H1 (cell line): ENCODE results near the gene ADAMTS9. TPM values are rescaled to one million over a fixed set of nuclear protein-coding genes. Genes with fewer than 3 reads are reported as not detected.

Source experiments
- CTCF ChIA-PET: fragments of 300-600 bp; sonication (Branson Sonifier 250); formaldehyde crosslinking; loops from one replicate; lab custom pipeline; 2021; ENCODE audit not compliant: partially characterized antibody; lab: Charles Lee
- POLR2A ChIA-PET: fragments of 300-600 bp; sonication (Branson Sonifier 250); formaldehyde crosslinking; loops from one replicate; lab custom pipeline; 2021; ENCODE audit warnings: inconsistent platforms; ENCODE audit not compliant: partially characterized antibody; lab: Charles Lee
- DNase-seq, 2 experiments: peaks; one replicate each; pipeline versions ENCODE4 v3.0.0 to v3.0.0-alpha.2; 2010 to 2022; ENCODE audit warnings: low spot score in 2 of 2, low read depth in 1 of 2, mixed read lengths in 1 of 2
- FAIRE-seq: peaks from 2 replicates; lab custom pipeline; 2011; peaks lifted over from hg19 to GRCh38; lab: Jason Lieb, UNC
- H2AFZ ChIP-seq: 2 replicates; pipeline ENCODE4 v1.8.1; 2012; ENCODE audit warnings: low read length, inconsistent platforms
- H2AK5ac ChIP-seq: 2 replicates; pipeline ENCODE4 v1.6.1; 2013; ENCODE audit warnings: low read depth, low read length
- H2BK120ac ChIP-seq: replicated peaks from 2 replicates; pipeline ENCODE3; 2013; ENCODE audit warnings: low read depth, low read length, inconsistent platforms
- H2BK12ac ChIP-seq: 2 replicates; pipeline ENCODE4 v1.6.1; 2013; ENCODE audit warnings: low read depth, low read length
- H2BK15ac ChIP-seq: 2 replicates; pipeline ENCODE4 v1.6.1; 2013; ENCODE audit warnings: low read length
- H2BK20ac ChIP-seq: 2 replicates; pipeline ENCODE4 v1.6.1; 2013; ENCODE audit warnings: low read length
- H2BK5ac ChIP-seq: 2 replicates; pipeline ENCODE4 v1.6.1; 2013; ENCODE audit warnings: low read depth, low read length
- H3K14ac ChIP-seq: 2 replicates; pipeline ENCODE4 v1.6.1; 2013; ENCODE audit warnings: inconsistent platforms; ENCODE audit not compliant: insufficient read length
- H3K18ac ChIP-seq: 2 replicates; pipeline ENCODE4 v1.6.1; 2013; ENCODE audit warnings: low read length; ENCODE audit errors: extremely low read depth
- H3K23ac ChIP-seq: 2 replicates; pipeline ENCODE4 v1.6.1; 2013; ENCODE audit warnings: inconsistent platforms; ENCODE audit not compliant: insufficient read length
- H3K23me2 ChIP-seq: 2 replicates; pipeline ENCODE4 v1.6.1; 2013; ENCODE audit warnings: low read depth, low read length
- H3K27ac ChIP-seq: 2 replicates; pipeline ENCODE4 v1.6.1; 2011; ENCODE audit warnings: low read depth, low read length, inconsistent platforms
- H3K27me3 ChIP-seq, 4 experiments: replicated peaks in 1 of 4; 1 replicate in 1 of 4; 2 replicates in 3 of 4; pipeline versions ENCODE4 v1.6.1 to v1.8.1; 2011 to 2013; ENCODE audit warnings: low read length in 3 of 4, mild to moderate bottlenecking in 3 of 4, inconsistent platforms in 2 of 4, mixed read lengths in 2 of 4, moderate library complexity in 1 of 4; ENCODE audit not compliant: control insufficient read depth in 3 of 4, insufficient read depth in 3 of 4; ENCODE audit errors: extremely low read depth in 1 of 4
- H3K36me3 ChIP-seq, 4 experiments: 2 replicates each; pipeline versions ENCODE4 v1.6.1 to v1.8.1; 2011 to 2013; ENCODE audit warnings: mild to moderate bottlenecking in 4 of 4, low read length in 3 of 4, moderate library complexity in 2 of 4, control low read depth in 1 of 4, inconsistent platforms in 1 of 4; ENCODE audit not compliant: insufficient read depth in 4 of 4, control insufficient read depth in 2 of 4
- H3K4ac ChIP-seq: replicated peaks from 2 replicates; pipeline ENCODE3; 2013; ENCODE audit warnings: low read length, low read depth, mixed read lengths, inconsistent platforms; ENCODE audit not compliant: insufficient read length
- H3K4me1 ChIP-seq, 4 experiments: replicated peaks in 1 of 4; 1 replicate in 1 of 4; 2 replicates in 3 of 4; pipeline versions ENCODE4 v1.6.1 to v1.8.1; 2011 to 2013; ENCODE audit warnings: low read length in 3 of 4, inconsistent platforms in 2 of 4, mixed read lengths in 1 of 4; ENCODE audit not compliant: insufficient read depth in 4 of 4, control insufficient read depth in 3 of 4
- H3K4me2 ChIP-seq, 2 experiments: 2 replicates each; pipeline versions ENCODE4 v1.6.1 to v1.8.1; 2011 to 2013; ENCODE audit warnings: low read depth in 2 of 2, low read length in 2 of 2, control low read depth in 1 of 2, inconsistent platforms in 1 of 2, mild to moderate bottlenecking in 1 of 2; ENCODE audit not compliant: insufficient read depth in 1 of 2
- H3K4me3 ChIP-seq, 4 experiments: fragments of 200-600, 300-600 bp in 1 of 4; sonication (generic), shearing (Covaris generic), sonication (Bioruptor Twin) in 1 of 4; 2 replicates each; pipeline versions ENCODE4 v1.5.1 to v1.8.1; 2011 to 2016; ENCODE audit warnings: low read length in 4 of 4, low read depth in 3 of 4, control low read depth in 2 of 4, inconsistent platforms in 2 of 4, mild to moderate bottlenecking in 2 of 4, mixed read lengths in 1 of 4, moderate library complexity in 1 of 4; ENCODE audit not compliant: insufficient read depth in 2 of 4; ENCODE audit errors: extremely low read depth in 1 of 4
- H3K56ac ChIP-seq: replicated peaks from 2 replicates; pipeline ENCODE3; 2013; ENCODE audit warnings: low read depth, mild to moderate bottlenecking, mixed read lengths, low read length, inconsistent platforms; ENCODE audit not compliant: insufficient read length
- H3K79me1 ChIP-seq: 2 replicates; pipeline ENCODE4 v1.6.1; 2013; ENCODE audit warnings: low read depth, low read length, control low read depth
- H3K79me2 ChIP-seq, 2 experiments: 2 replicates each; pipeline versions ENCODE4 v1.6.1 to v1.8.1; 2012 to 2013; ENCODE audit warnings: low read length in 2 of 2, mild to moderate bottlenecking in 2 of 2, inconsistent platforms in 1 of 2; ENCODE audit not compliant: insufficient read depth in 2 of 2, control insufficient read depth in 1 of 2
- H3K9ac ChIP-seq, 4 experiments: replicated peaks in 1 of 4; 1 replicate in 1 of 4; 2 replicates in 3 of 4; pipeline versions ENCODE4 v1.6.1 to v1.8.1; 2011 to 2013; ENCODE audit warnings: low read depth in 3 of 4, low read length in 3 of 4, control low read depth in 2 of 4, mild to moderate bottlenecking in 2 of 4, moderate library complexity in 2 of 4, inconsistent platforms in 1 of 4; ENCODE audit errors: extremely low read depth in 1 of 4
- H3K9me3 ChIP-seq, 2 experiments: 2 replicates each; pipeline versions ENCODE4 v1.6.1 to v1.8.1; 2012 to 2013; ENCODE audit warnings: mild to moderate bottlenecking in 2 of 2, moderate library complexity in 2 of 2, control low read depth in 1 of 2, inconsistent platforms in 1 of 2, low read depth in 1 of 2, low read length in 1 of 2, mixed read lengths in 1 of 2; ENCODE audit not compliant: insufficient read depth in 2 of 2
- H4K20me1 ChIP-seq, 2 experiments: replicated peaks in 1 of 2; 2 replicates each; pipeline versions ENCODE3 to v1.8.1; 2011 to 2013; ENCODE audit warnings: inconsistent platforms in 2 of 2, low read length in 2 of 2, mild to moderate bottlenecking in 1 of 2; ENCODE audit not compliant: insufficient read depth in 2 of 2, control insufficient read depth in 1 of 2
- H4K5ac ChIP-seq: 2 replicates; pipeline ENCODE4 v1.6.1; 2013; ENCODE audit warnings: low read length, low read depth, mixed read lengths, inconsistent platforms; ENCODE audit not compliant: insufficient read length
- H4K8ac ChIP-seq: 2 replicates; pipeline ENCODE4 v1.8.0; 2013; ENCODE audit warnings: mild to moderate bottlenecking, moderate library complexity, low read length, inconsistent platforms; ENCODE audit not compliant: insufficient read depth; ENCODE audit errors: extremely low read depth
- H4K91ac ChIP-seq: replicated peaks from 2 replicates; pipeline ENCODE3; 2013; ENCODE audit warnings: low read length, mixed read lengths, inconsistent platforms; ENCODE audit not compliant: insufficient read length
- FOSL1 ChIP-seq: IDR thresholded peaks from 2 replicates; pipeline ENCODE4 v1.6.1; 2011; ENCODE audit warnings: mild to moderate bottlenecking, low read depth, low read length, moderate library complexity; ENCODE audit not compliant: insufficient read depth
- JUND ChIP-seq: IDR thresholded peaks from 2 replicates; pipeline ENCODE4 v1.6.1; 2011; ENCODE audit warnings: mild to moderate bottlenecking, improper control_type of control experiment, low read length
- NANOG ChIP-seq: IDR thresholded peaks from 2 replicates; pipeline ENCODE4 v1.6.1; 2011; ENCODE audit warnings: low read length, low read depth, mild to moderate bottlenecking, inconsistent platforms; ENCODE audit not compliant: insufficient read depth, poor library complexity, severe bottlenecking
- SAP30 ChIP-seq: fragments of 300-600 bp; sonication (generic); IDR thresholded peaks from 2 replicates; pipeline ENCODE4 v1.7.1; 2012; ENCODE audit warnings: low read length, moderate library complexity, mild to moderate bottlenecking, inconsistent platforms; ENCODE audit not compliant: insufficient read depth, insufficient replicate concordance
- TAF7 ChIP-seq: optimal IDR thresholded peaks from 2 replicates; pipeline ENCODE3; 2011; ENCODE audit warnings: low read depth, mild to moderate bottlenecking, inconsistent platforms, low read length, moderate library complexity, borderline replicate concordance
- TCF12 ChIP-seq: IDR thresholded peaks from 2 replicates; pipeline ENCODE4 v1.6.1; 2011; ENCODE audit warnings: low read depth, mild to moderate bottlenecking, low read length
- WGBS, 2 experiments: shearing (Covaris generic) in 1 of 2; methylation state at CpG; one replicate each; pipeline versions ENCODE4 v1.1.6 to v1.1.7; 2013 to 2015; ENCODE audit warnings: low lambda C conversion rate in 2 of 2, mixed read lengths in 2 of 2, inconsistent platforms in 1 of 2, low coverage in 1 of 2, missing lambda C conversion rate in 1 of 2; ENCODE audit not compliant: insufficient replicate concordance in 2 of 2, insufficient coverage in 1 of 2, insufficient read length in 1 of 2; ENCODE audit errors: extremely low coverage in 1 of 2, missing lambda C conversion rate in 1 of 2; 5-methylcytosine and 5-hydroxymethylcytosine counted together
- polyA plus RNA-seq, 7 experiments: library from polyadenylated mRNA; depleted of rRNA in 3 of 7; stranded (reverse) in 5 of 7; unstranded in 2 of 7; fragments of >200 nt in 5 of 7; fragments of 200-250 nt in 2 of 7; gene quantifications; 1 replicate in 5 of 7; 2 replicates in 1 of 7; 4 replicates in 1 of 7; pipeline versions ENCODE4 v1.2.1 to v1.2.3, GENCODE V29; 2011 to 2013; ENCODE audit warnings: missing spikeins in 2 of 7, mixed read lengths in 2 of 7
- total RNA-seq: library from RNA; stranded (reverse); fragmentation: NEBNext Ultra II Directional; extraction: Animal tissue kit (Norgen Biotek cat#: 25700); gene quantifications from 2 replicates; pipeline ENCODE4 v1.2.1, GENCODE V29; 2021
- TF ChIP-seq, protein P1 (sequence below): IDR thresholded peaks from 2 replicates; pipeline ENCODE4 v1.6.1; 2011; ENCODE audit warnings: low read depth, mild to moderate bottlenecking, low read length; ENCODE audit not compliant: insufficient read depth

Gene ADAMTS9
- total and polyA plus RNA-seq, 2 of the 8 experiments (the other 6 are each of a cell fraction or from before 2014, with no cell fraction given) = 0.20 to 0.41 TPM

DNA sequence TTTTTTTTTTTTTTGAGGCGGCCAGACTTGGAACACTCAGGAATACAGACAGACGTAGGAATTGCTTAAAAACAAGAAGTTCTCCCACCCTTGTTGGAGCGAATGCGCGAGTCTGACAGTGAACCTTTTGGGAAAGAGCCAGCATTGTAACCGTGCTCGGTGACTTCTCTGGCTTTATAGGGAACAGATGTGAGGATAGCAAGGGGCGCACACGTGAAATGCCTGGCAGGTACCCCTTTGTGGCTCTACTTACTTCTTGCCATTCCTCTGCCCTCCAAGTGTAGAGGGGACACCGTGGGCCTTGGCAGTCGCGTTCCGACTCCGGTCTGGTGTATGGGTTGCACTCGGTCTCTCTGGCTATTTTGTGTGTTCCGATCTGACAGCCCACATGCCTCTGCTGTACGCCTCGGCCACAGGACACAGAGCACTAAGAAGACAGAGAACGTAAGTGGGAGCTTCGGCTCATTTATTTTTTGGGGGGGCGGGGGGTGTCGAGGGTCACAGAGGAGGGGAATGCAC, 126.4 kb downstream of the ADAMTS9 start:
- no peaks in the 10 kb centered on the region for H3K27me3 ChIP-seq
- H2BK20ac ChIP-seq = no peak overlapping the region
- FAIRE-seq (no peak), DNase-seq (no peak)
- no peak overlapping the region for H2BK5ac ChIP-seq
- no peaks in the 10 kb centered on the region for H3K79me2 ChIP-seq
- no peaks in the 10 kb centered on the region for H4K20me1 ChIP-seq
- no peak overlapping the region for H3K4me2 ChIP-seq
- no peak overlapping the region for H3K18ac ChIP-seq
- H2BK120ac ChIP-seq = no peak overlapping the region
- H3K23ac ChIP-seq = no peak overlapping the region
- no peak overlapping the region for H3K4ac ChIP-seq
- H3K27ac ChIP-seq = no peak overlapping the region
- no peaks in the 10 kb centered on the region for H3K9me3 ChIP-seq
- no peaks in the 10 kb centered on the region for H3K36me3 ChIP-seq
- H3K14ac ChIP-seq = no peak overlapping the region
- 93% methylated on average over 22 of the region's 22 CpGs; no CpG with 5 or more reads in 1 of the 2 experiments for WGBS, 2 experiments
- H2AFZ ChIP-seq = no peak overlapping the region
- H4K8ac ChIP-seq = no peak overlapping the region
- no peak overlapping the region for H2BK12ac ChIP-seq
- H2BK15ac ChIP-seq = no peak overlapping the region
- H3K9ac ChIP-seq = no peak overlapping the region
- no peak overlapping the region for H3K56ac ChIP-seq
- no peak overlapping the region for H4K91ac ChIP-seq
- no peak overlapping the region for H4K5ac ChIP-seq
- TF ChIP-seq JUND (no peak), FOSL1 (no peak), SAP30 (no peak), TCF12 (no peak), TAF7 (no peak), NANOG (no peak)
- TF ChIP-seq, protein P1, sequence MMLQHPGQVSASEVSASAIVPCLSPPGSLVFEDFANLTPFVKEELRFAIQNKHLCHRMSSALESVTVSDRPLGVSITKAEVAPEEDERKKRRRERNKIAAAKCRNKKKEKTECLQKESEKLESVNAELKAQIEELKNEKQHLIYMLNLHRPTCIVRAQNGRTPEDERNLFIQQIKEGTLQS = no peak
- no peak overlapping the region for H3K4me3 ChIP-seq
- ChIA-PET CTCF (no interaction called here), POLR2A (no interaction called here)
- 0 out of 7 replicates have a peak, but pooled peaks cover 0 to 3% (median 0%) of the 10 kb centered on the region in 4 experiments for H3K4me1 ChIP-seq
- H3K23me2 ChIP-seq = no peaks in the 10 kb centered on the region; the same call in 1 of the 2 replicates
- no peak overlapping the region for H2AK5ac ChIP-seq
- H3K79me1 ChIP-seq = no peaks in the 10 kb centered on the region
